B cell (primary cell): Measurements from ENCODE around the gene ACAD11. TPM values are rescaled to one million over a fixed set of nuclear protein-coding genes. Genes with fewer than 3 reads are reported as not detected.

Experiments
- ATAC-seq: fragments of 200-7000 bp; cut with Tn5 transposase; one replicate; pipeline ENCODE4 v1.10.0; 2021; ENCODE audit warnings: low read depth, mild to moderate bottlenecking, moderate number of reproducible peaks, moderate library complexity
- CTCF ChIA-PET: fragments of 350-600 bp; sonication (Branson Sonifier 250); formaldehyde crosslinking; loops from one replicate; lab custom pipeline; 2021; ENCODE audit warnings: antibody characterized with exemption, inconsistent platforms; lab: Charles Lee
- POLR2A ChIA-PET: fragments of 350-600 bp; sonication (Branson Sonifier 250); formaldehyde crosslinking; loops from one replicate; lab custom pipeline; 2021; ENCODE audit warnings: antibody characterized with exemption; lab: Charles Lee
- DNase-seq: peaks from one replicate; pipeline ENCODE4 v3.0.0; 2013
- H2AFZ ChIP-seq: 2 replicates; pipeline ENCODE4 v1.6.1; 2012; ENCODE audit warnings: mild to moderate bottlenecking, low read depth, low read length; ENCODE audit not compliant: insufficient read depth, poor library complexity, severe bottlenecking
- H3K27ac ChIP-seq, 2 donors: 1 replicate in 1 of 2; 2 replicates in 1 of 2; pipeline ENCODE4 v1.5.1; 2012 to 2013; ENCODE audit warnings: low read length in 2 of 2, mild to moderate bottlenecking in 2 of 2, moderate library complexity in 1 of 2
- H3K27me3 ChIP-seq, 4 experiments: fragments of 200-600 bp in 1 of 4; sonication (generic) in 1 of 4; replicated peaks in 1 of 4; 1 replicate in 2 of 4; 2 replicates in 2 of 4; pipeline versions ENCODE4 v1.6.1 to v1.7.0; 2013 to 2016; ENCODE audit warnings: low read length in 3 of 4, mild to moderate bottlenecking in 2 of 4, mixed read lengths in 1 of 4, moderate library complexity in 1 of 4; ENCODE audit not compliant: insufficient read depth in 4 of 4, control insufficient read depth in 3 of 4; ENCODE audit errors: control extremely low read depth in 1 of 4
- H3K36me3 ChIP-seq, 2 experiments: replicated peaks in 1 of 2; 1 replicate in 1 of 2; 2 replicates in 1 of 2; pipeline versions ENCODE4 v1.6.1 to v1.7.1; 2013; ENCODE audit warnings: low read length in 1 of 2; ENCODE audit not compliant: insufficient read depth in 2 of 2, control insufficient read depth in 1 of 2; ENCODE audit errors: control extremely low read depth in 1 of 2, extremely low read depth in 1 of 2
- H3K4me1 ChIP-seq, 2 donors: fragments of 200-600 bp in 1 of 2; sonication (generic) in 1 of 2; 1 replicate in 1 of 2; 2 replicates in 1 of 2; pipeline versions ENCODE4 v1.5.1 to v1.6.1; 2013 to 2017; ENCODE audit warnings: low read length in 2 of 2; ENCODE audit not compliant: control insufficient read depth in 2 of 2, insufficient read depth in 2 of 2
- H3K4me2 ChIP-seq: replicated peaks from 2 replicates; pipeline ENCODE3; 2012; ENCODE audit warnings: mild to moderate bottlenecking, low read depth, low read length; ENCODE audit not compliant: poor library complexity, severe bottlenecking
- H3K4me3 ChIP-seq, 5 experiments: fragments of 200-600 bp in 1 of 5; sonication (generic) in 1 of 5; 1 replicate in 3 of 5; 2 replicates in 2 of 5; pipeline versions ENCODE4 v1.5.1 to v1.7.0; 2011 to 2016; ENCODE audit warnings: low read length in 4 of 5, mild to moderate bottlenecking in 4 of 5, low read depth in 2 of 5, control low read depth in 1 of 5, moderate library complexity in 1 of 5; ENCODE audit not compliant: insufficient read depth in 1 of 5; ENCODE audit errors: control extremely low read depth in 1 of 5, extremely low read depth in 1 of 5
- H3K79me2 ChIP-seq: fragments of 200-600 bp; sonication (generic); one replicate; pipeline ENCODE4 v1.6.0; 2016; ENCODE audit warnings: low read length; ENCODE audit not compliant: control insufficient read depth, insufficient read depth
- H3K9ac ChIP-seq: fragments of 200-600 bp; sonication (generic); 2 replicates; pipeline ENCODE4 v1.6.1; 2017; ENCODE audit warnings: mild to moderate bottlenecking, low read length, moderate library complexity
- H3K9me3 ChIP-seq, 3 donors: one replicate each; pipeline versions ENCODE4 v1.6.1 to v1.7.1; 2013; ENCODE audit warnings: low read length in 2 of 3; ENCODE audit not compliant: control insufficient read depth in 2 of 3, insufficient read depth in 1 of 3; ENCODE audit errors: control extremely low read depth in 1 of 3
- H4K20me1 ChIP-seq: 2 replicates; pipeline ENCODE4 v1.6.0; 2012; ENCODE audit warnings: mild to moderate bottlenecking, low read length; ENCODE audit not compliant: insufficient read depth, control insufficient read depth, poor library complexity, severe bottlenecking
- H3K27ac Mint-ChIP-seq: one replicate; pipeline ENCODE4 v1.8.0; 2021; ENCODE audit warnings: mixed read lengths
- H3K27me3 Mint-ChIP-seq: one replicate; pipeline ENCODE4 v1.8.0; 2021; ENCODE audit warnings: mixed read lengths
- H3K4me1 Mint-ChIP-seq: one replicate; pipeline ENCODE4 v1.8.0; 2021; ENCODE audit warnings: mixed read lengths
- H3K4me3 Mint-ChIP-seq: one replicate; pipeline ENCODE4 v1.8.0; 2021; ENCODE audit warnings: mixed read lengths
- H3K9me3 Mint-ChIP-seq: one replicate; pipeline ENCODE4 v1.8.0; 2022; ENCODE audit warnings: mixed read lengths; ENCODE audit not compliant: insufficient read depth
- EZH2 ChIP-seq: IDR thresholded peaks from 2 replicates; pipeline ENCODE4 v1.6.1; 2012; ENCODE audit warnings: borderline replicate concordance, low read depth, mild to moderate bottlenecking, moderate library complexity, low read length; ENCODE audit not compliant: insufficient read depth, poor library complexity, severe bottlenecking
- WGBS: methylation state at CpG from one replicate; pipeline ENCODE4 v1.1.5; 2013; ENCODE audit warnings: missing lambda C conversion rate; ENCODE audit not compliant: insufficient coverage; 5-methylcytosine and 5-hydroxymethylcytosine counted together
- intact Hi-C: fragments of 100-400 bp; cut with micrococcal nuclease; formaldehyde crosslinking; loops from one replicate; pipeline ENCODE4 v1.10.0; 2022
- polyA plus RNA-seq: library from polyadenylated mRNA; depleted of rRNA; stranded (reverse); fragments of >200 nt; gene quantifications from 2 replicates; pipeline ENCODE4 v1.2.3, GENCODE V29; 2012
- total RNA-seq, 2 donors: library from RNA; stranded (reverse); fragments of 120-200 nt in 1 of 2; gene quantifications; 1 replicate in 1 of 2; 2 replicates in 1 of 2; pipeline versions ENCODE4 v1.2.3 to v1.2.4, GENCODE V29; 2013 to 2022
- TF ChIP-seq, protein P1 (sequence below): fragments of 200-600 bp; IDR thresholded peaks from one replicate; pipeline ENCODE4 v1.8.0; 2022; ENCODE audit warnings: antibody characterized with exemption, mild to moderate bottlenecking

Gene ACAD11
- total and polyA plus RNA-seq, 2 donors (not counting 1 experiment from before 2014, with no cell fraction given), result 23.4 to 26.9 TPM

DNA sequence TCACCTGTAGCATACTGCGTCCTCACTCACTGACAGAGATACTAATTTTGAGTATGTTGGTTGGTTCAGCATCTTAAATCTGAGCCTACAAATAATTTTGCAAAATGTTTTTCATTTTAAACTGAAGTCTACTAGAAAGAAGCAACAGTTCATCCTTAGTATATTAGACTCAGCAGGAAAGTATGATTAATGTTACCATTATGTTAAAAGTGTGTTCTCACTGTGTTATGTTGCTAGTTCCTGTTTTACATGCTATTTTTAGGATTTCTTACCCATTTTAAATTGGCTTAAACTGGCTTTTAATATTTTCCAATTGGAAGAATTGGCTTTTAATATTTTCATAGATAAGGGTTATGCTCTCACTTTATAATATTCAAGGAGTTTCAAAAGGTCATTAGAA is 36.8 kb downstream of the ACAD11 start:
- no peaks in the 10 kb centered on the region for H3K4me1 ChIP-seq
- no peak overlapping the region for H3K27ac Mint-ChIP-seq
- no peak overlapping the region for H3K4me3 ChIP-seq
- no peak overlapping the region for H3K27ac ChIP-seq
- no CpG with 5 or more reads among the region's 1 CpG for WGBS
- peaks cover 9% of the 10 kb centered on the region for H3K4me1 Mint-ChIP-seq
- H3K27me3 ChIP-seq, result no peaks in the 10 kb centered on the region
- H3K9me3 ChIP-seq, result no peaks in the 10 kb centered on the region
- H3K36me3 ChIP-seq, result peaks cover 0 to 6% of the 10 kb centered on the region in 2 experiments
- ChIA-PET CTCF (interaction anchor here (1.4 kb wide), 1 partner anchor 19 kb away, joined by 5 read pairs; no protein-coding TSS in a partner anchor), POLR2A (no interaction called here)
- intact Hi-C loops, result no loop called here
- no peaks in the 10 kb centered on the region for H3K27me3 Mint-ChIP-seq
- H3K4me3 Mint-ChIP-seq, result no peak overlapping the region
- no peaks in the 10 kb centered on the region for H3K79me2 ChIP-seq
- no peaks in the 10 kb centered on the region for H4K20me1 ChIP-seq
- TF ChIP-seq EZH2, result no peak
- TF ChIP-seq, protein P1, sequence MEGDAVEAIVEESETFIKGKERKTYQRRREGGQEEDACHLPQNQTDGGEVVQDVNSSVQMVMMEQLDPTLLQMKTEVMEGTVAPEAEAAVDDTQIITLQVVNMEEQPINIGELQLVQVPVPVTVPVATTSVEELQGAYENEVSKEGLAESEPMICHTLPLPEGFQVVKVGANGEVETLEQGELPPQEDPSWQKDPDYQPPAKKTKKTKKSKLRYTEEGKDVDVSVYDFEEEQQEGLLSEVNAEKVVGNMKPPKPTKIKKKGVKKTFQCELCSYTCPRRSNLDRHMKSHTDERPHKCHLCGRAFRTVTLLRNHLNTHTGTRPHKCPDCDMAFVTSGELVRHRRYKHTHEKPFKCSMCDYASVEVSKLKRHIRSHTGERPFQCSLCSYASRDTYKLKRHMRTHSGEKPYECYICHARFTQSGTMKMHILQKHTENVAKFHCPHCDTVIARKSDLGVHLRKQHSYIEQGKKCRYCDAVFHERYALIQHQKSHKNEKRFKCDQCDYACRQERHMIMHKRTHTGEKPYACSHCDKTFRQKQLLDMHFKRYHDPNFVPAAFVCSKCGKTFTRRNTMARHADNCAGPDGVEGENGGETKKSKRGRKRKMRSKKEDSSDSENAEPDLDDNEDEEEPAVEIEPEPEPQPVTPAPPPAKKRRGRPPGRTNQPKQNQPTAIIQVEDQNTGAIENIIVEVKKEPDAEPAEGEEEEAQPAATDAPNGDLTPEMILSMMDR, result no peak
- H3K9ac ChIP-seq, result no peak overlapping the region
- DNase-seq (no peak), ATAC-seq (no peak)
- H3K9me3 Mint-ChIP-seq, result no peaks in the 10 kb centered on the region
- H2AFZ ChIP-seq, result no peak overlapping the region
- H3K4me2 ChIP-seq, result no peak overlapping the region

DNA sequence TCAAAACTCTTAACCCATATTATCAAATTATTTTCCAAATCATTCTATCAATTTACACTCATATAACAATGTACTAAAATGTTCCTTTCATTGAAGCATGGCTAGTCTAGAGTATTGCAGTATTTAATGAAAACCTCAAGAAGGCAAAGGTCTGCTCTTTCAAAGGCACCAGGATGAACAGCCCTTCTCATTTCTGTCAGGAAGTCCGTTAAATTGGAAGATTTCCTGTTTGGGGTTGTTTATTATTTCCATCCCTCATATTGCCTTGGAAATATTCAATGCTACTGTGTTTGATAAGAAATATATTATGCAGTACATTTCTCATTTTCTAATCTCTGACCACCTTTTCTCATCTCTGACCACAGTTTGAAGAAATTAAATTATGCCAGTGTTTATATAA is 37.5 kb downstream of the ACAD11 start:
- Histone ChIP-seq H3K4me2 (no peak overlapping the region), H3K27me3 (no peaks in the 10 kb centered on the region), H3K79me2 (no peaks in the 10 kb centered on the region), H3K36me3 (peaks cover 0 to 6% of the 10 kb centered on the region in 2 experiments), H2AFZ (no peak overlapping the region), H3K9ac (no peak overlapping the region), H3K27ac (no peak overlapping the region), H3K4me3 (no peak overlapping the region), H3K4me1 (no peaks in the 10 kb centered on the region), H4K20me1 (no peaks in the 10 kb centered on the region), H3K9me3 (no peaks in the 10 kb centered on the region)
- ATAC-seq (no peak), DNase-seq (no peak)
- Mint-ChIP-seq H3K9me3 (no peaks in the 10 kb centered on the region), H3K4me1 (peaks cover 9% of the 10 kb centered on the region), H3K27ac (no peak overlapping the region), H3K4me3 (no peak overlapping the region), H3K27me3 (no peaks in the 10 kb centered on the region)
- no peak for TF ChIP-seq EZH2
- TF ChIP-seq, protein P1, result no peak
- ChIA-PET CTCF (no interaction called here), POLR2A (no interaction called here)
- intact Hi-C loops, result no loop called here
- WGBS, result no CpG with 5 or more reads among the region's 1 CpG
